NAMALWA (cell line): Measurements from ENCODE around the gene AFF3.
"Not testable (repeated sequence)": the region's sequence is repeated elsewhere in the genome, so short reads cannot be mapped to it uniquely, and the experiment has no call there.

Experiments
- DNase-seq: peaks from one replicate; pipeline ENCODE4 v3.0.0-alpha.2; 2015; ENCODE audit warnings: low spot score

AFF3 gene

DNA sequence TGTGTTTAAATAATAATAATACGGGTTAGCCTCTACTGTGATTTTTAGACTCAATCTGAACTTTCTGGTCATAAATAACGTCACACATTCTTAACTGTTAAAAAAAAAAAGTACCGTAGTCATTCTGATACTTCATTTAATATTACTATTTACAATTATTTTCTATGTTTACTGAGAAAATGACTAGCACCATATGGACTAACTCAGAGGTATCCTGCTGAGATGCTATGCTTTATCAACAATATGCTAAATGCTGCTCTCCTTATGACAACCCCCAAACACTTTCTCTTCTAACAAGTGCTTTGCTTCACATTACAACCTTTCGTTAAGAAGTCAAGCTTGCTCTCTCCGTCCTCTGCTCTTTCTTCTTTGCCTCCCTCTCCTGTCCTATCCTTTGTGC is 182.1 kb downstream of the AFF3 start:
- no peak for DNase-seq

DNA sequence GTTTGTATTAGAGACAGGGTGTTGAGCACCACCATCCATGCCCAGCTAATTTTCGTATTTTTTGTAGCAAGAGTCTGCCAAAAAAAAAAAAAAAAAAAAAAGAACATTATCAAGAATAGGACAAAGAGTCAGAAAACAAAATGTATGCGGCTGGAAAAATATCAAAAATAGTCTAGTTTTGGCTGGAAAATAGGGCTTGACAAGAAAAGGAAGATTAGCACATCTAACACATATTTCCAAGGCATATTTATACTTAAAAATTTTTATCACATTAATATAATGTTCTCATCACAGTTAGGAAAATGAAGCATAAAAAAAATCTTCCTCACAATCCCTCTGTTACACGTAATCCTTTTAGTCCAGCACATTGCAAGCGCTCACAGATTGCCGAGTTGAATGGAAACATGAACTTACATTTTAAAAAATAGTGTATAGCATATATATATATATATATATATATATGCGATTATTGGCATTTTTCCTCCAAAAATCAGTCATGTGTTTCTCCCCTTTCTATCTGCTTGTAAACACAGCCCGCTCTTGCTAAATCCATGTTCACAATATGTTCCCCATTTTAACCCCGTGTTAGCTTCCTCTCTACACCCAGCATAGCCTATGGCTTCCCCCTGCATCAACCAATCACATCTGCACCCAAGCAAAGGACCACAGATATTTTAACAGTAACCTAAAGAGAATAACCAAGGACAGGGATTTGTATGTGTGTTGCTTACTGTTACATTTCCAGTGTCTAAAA is 183.0 kb downstream of the AFF3 start:
- DNase-seq, result no peak

DNA sequence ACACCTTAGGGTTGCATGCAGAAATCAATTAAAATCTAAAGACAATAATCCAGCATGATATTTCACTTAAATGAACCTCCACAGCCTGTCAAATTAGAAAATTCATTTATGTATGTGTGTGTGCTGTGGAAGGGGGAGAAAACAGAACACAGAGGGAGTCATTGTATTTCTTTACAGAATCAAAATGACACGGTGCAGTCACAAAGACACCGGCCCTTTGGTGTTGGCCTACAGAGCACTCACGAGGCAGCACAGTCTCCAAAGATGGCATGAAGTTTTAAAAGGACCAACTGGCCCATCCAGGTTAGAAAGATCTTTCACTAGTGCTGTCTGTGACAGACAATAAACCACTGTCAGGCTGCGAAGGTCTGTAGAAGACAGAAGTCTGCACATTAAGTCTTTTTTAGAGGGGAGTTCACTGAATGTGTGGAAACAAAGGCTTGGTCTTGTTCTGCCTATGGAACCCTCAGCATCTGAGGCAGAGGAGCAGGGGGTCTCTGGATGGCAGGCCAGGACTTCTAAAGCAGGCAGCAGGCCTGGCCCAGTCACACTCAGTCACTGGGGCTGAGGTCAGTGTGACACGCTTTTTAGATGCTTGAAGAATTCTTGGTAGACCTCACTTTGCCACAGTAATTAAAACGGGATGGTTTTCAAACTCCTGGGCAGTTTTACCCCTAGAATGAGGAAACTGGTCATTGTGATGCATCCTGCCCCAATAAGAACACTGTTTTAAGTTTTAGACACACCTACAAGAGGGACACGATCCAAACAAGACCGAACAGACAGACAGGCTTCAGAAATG is 184.9 kb downstream of the AFF3 start:
- DNase-seq, result no peak

DNA sequence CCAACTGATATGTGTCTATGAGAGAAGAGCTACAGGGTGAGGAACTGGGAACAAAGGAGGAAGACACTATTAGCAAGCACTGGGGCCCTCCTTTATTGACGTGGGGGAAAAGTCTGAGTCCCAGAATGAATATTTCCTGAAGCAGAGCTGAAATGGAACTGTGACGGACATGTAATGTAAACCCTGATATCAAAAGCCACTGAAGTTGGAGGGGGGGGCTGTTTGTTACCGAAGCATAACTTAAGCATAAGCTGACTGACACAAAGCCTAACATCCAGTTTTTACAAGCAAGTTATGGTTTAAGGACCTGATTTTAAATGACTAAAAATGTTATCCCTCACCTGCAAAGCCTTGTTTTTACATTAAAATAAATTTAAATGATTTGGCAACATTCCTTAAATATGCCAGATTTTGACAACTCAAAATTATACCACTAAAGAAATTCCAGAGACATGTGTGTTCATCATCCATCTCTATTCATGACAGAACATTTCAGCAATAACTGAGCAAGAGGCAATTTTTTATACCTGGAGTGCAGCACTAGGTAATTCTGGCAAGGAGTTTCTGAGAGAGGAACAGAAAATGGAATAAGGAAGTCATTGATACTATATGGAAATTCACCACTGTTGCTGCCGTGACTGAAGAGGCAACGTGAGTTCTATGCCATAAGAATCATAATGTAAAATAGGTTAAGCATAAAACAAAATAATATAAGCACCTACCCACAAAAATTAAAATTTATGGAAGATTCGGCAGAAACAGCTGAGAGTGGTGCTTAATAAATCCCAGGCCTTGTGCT is 186.0 kb downstream of the AFF3 start:
- no peak for DNase-seq

DNA sequence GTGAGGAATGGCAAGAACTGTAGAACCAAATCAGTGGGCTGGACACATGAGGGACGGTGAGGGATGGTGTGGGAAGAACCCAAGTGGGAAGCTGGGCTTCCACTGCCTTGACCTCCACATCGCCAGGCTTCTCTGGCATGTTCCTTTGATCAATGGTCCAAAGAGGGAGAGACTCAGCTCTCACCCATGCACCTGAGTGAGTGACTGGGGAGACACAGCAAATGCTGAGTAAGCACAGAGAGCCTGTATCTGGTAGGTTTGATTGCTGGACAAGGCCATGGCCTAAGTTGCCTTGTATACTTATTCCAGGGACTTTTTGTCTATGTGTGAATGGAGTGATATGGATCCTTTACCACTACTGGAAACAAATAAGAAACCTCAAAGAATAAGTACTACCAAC is 188.6 kb downstream of the AFF3 start:
- no peak for DNase-seq

DNA sequence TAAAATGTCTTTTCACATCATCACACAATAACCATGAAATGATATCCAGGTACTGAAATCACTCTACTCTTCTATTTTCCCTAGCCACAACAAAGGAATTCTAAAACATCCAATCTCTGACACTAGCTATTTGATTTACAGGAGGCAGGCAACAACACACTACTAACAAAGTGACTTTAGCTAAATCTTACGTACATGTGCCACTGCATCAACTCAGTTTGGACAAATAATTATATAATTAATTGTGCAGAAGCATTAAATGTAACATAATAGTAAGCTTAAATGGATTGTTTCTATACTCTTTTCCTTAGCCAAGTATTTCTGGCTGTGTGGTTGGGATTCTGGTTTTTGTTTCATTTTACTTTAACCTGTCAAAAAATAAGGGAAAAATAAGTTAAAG is 192.4 kb downstream of the AFF3 start:
- DNase-seq, result no peak

DNA sequence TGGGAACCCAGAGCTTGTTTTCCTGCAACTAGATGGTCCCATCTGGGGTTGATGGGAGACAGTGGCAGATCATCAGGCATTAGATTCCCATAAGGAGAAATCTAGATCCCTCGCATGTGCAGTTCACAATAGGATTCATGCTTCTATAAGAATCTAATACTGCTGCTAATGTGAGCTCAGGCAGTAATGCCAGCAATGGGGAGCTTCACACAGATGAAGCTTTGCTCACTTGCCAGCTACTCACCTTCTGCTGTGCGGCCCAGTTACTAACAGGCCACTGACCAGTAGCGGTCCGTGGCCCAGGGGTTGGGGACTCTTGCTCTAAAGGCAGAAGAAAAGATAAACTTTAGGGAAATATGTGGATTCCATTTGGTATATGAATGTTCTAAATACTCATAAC is 192.9 kb downstream of the AFF3 start:
- DNase-seq, result no peak

DNA sequence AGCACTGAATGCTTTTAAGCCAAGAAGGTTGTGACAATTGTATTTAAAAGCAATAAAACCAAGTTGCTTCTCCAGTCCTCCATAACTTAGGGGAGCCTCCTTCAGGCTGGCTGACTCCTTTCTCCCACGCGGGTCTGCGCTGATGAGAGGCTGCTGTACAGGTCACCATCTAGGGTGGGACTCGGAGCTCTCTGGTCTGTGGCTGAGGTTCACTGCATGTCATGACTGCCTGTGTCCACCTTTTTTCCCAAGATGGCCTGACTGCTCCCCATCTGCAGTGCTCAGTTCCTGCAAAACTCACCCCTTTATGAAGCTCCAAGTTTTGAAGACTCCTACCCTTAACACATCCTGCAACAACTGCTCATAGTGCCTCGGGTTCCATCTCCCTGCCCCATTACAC is 194.4 kb downstream of the AFF3 start:
- no peak for DNase-seq

DNA sequence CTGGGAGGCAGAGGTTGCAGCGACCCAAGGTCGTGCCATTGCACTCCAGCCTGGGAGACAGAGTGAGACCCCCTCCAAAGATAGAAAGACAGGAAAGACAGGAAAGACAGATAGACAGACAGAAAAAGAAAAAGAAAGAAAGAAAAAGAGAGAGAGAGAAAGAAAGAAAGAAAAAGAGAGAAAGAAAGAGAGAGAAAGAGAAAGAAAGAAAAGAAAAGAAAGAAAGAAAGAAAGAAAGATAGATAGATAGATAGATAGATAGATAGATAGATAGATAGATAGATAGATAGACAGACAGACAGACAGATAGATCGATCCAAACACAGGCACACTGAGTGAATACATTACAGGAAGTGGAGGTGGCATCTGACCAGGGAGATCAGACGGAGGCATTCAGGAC is 195.0 kb downstream of the AFF3 start:
- not testable (repeated sequence) for DNase-seq

DNA sequence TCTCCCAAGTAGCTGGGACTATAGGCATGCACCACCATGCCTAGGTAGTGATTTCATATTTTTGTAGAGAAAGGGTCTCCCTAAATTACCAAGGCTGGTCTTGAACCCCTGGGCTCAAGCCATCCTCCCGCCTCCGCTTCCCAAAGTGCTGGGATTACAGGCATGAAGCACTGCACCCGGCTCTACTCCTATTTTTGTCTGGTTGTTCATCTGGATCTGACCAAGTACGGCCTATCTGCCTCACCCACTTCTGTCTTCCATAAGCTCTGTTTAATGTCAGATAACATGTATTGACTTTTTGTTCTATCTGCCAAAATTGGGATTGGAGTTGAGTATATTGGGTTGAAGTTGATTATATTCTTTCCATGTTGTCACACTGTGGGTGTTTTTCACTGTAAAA is 198.4 kb downstream of the AFF3 start:
- DNase-seq, result no peak

DNA sequence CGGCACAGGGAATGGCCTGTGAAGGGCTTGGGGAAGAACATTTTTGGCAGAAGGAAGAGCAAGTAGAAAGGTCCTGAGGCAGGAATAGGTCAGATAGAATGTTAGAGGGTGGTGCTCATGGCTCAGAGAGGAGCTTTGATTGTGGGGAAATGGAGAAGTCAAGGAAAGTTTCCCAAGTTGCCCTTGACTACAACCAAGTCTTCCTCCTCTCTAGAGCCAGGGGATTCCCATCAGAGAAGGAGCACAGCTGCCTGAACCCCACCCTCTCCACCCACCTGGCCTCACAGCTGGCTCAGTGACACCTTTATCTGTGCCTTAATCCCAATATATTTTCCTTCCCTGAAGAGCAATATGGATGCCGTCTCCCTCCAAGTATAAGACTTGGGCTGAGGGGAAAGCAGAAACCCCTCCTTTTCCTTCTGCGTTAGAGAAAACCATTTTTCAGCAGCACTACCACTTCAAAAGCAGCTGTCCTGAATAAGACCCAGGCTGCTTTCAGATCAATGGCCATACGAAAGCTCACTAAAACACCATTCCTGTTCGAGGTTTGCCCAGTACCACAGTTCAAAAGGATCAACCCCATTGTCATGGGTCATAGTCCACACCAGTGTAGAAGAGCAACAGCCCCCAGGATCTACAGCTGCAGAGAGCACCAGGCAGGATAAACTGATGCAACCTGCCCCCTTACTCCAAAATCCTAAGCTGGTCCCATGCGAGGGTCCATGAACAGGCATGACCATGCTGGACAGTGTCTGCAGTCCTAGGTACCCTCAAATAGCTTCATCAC is 199.6 kb downstream of the AFF3 start:
- DNase-seq, result no peak

DNA sequence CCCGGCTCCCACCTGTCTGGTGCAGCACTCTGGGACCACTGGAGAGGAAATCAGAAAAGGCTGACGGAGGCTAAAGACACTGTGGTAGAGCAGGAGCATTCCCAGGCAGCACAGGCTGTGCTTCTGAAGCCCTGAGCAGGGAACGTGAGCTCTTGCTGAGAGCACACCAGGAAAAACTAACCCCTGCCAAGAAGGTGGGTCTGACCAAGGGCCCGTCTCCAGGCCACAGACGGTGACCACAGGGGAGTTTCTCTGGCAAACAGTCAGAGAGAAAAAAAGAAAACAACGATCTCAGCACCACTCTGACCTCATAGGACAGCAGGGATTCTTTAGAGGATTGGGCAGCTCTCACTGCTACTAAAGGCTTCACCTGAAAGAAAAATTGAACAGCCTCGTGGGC is 201.4 kb downstream of the AFF3 start:
- no peak for DNase-seq

DNA sequence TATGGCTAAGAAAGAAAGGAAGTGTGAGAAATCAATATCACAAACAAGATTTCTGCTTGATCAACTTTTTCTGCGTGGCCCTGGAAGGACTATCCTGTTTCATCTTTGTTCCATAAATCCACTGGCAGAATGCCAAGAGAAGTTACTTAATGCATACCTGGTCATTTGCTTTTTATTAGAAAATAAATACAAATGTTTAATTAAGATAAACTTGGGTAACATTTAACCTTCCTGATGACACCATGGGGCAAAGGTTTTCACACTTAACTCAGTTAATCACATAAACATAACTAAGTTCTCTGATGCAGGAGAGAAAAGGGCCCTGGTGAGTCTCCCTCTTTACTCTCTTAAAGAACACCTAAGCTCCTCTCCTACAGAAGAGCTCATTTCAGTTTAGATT is 203.3 kb downstream of the AFF3 start:
- no peak for DNase-seq

DNA sequence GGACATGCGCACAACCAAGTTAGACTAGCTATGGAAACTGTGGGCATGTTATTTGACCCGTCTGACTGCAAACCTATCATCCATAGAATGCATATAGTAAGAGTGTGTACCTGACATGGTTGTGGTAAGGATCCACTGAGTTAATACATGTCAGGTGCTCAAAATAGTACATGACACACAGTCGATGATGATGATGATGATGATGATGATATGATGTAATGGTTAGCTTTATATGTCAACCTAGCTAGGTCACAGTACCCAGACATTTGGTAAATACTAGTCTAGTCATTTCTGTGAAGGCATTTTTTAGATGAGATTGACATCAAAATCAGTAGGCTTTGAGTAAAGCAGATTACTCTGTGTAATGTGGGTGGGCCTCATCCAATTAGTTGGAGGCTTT is 204.1 kb downstream of the AFF3 start:
- no peak for DNase-seq

DNA sequence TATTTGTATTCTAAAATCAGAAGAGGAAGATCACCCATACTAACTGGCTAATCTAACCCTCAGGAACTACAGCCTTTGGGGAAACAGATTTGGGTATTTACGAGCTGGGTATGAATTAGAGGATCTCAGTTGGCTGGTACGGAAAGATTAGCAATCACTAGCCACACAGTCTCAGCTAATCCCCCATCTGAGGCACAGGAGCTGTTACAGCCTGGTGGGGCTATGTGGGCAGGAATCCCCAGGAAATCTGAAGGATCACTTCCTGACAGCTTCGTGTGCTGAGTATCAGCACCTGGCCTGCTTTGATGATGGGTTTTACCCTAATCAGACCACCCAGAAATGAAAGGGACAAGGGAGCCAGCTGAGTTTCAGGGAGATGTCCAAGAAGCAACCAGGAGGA is 206.3 kb downstream of the AFF3 start:
- DNase-seq, result no peak

DNA sequence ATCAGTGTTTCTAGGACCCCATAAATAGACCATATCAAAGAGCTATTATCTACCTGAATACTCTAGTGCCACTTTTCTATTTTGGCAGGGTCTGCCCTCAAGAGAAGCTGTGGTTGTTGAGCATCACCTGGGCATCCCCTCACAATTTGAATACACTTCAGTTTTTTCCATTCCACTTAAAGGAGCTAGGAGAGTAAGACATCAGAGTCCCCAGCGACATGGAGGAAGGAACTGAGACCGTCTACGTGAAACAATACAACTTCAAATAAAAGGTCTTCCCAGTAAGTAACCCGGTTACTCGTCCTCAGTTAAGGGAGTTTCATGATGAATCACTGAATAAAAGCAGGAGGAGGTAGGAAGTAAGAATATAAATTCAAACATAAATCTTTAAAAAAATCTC is 206.7 kb downstream of the AFF3 start:
- DNase-seq, result no peak

DNA sequence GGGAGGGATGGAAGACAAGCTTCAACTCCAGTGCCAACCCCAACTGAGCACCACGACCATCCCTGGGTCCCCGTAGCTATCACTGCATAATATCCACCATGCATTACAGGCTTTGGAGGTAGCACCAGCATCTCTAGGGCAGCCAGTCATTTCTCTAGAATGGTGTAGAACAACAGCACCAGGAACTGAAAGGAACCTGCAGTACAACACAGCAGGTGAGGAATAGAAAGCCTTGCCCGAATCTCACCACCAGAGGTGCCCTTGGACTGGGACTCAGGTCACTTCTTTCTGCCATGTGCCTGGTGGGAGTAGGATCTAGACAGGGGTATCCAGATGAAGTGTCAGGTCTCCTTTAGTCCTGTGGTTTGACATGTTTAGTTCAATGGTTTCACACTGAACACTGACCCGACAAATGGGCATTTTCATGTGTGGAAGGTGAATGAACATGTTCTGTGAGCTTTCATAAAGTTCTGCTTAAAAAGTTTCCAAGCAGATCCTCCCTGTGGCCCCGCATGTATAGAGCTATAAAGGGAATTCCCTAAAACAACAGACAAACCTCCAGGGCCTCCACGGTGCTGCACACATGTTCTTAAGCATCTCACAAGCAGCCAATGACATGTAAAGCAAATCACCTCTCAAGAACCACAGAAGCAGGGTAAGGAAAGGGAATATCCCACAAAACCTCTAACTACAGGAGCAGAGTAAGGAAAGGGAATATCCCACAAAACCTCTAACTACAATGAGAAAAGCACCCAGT is 208.3 kb downstream of the AFF3 start:
- no peak for DNase-seq

DNA sequence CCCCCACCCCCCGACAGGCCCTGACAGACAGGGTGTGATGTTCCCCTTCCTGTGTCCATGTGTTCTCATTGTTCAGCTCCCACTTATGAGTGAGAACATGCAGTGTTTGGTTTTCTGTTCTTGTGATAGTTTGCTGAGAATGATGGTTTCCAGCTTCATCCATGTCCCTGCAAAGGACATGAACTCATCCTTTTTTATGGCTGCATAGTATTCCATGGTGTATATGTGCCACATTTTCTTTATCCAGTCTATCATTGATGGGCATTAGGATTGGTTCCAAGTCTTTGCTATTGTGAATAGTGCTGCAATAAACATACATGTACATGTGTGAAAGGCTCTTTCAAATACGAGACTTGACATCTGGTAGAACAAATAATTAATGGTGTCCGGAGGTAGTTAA is 208.9 kb downstream of the AFF3 start:
- not testable (repeated sequence) for DNase-seq

DNA sequence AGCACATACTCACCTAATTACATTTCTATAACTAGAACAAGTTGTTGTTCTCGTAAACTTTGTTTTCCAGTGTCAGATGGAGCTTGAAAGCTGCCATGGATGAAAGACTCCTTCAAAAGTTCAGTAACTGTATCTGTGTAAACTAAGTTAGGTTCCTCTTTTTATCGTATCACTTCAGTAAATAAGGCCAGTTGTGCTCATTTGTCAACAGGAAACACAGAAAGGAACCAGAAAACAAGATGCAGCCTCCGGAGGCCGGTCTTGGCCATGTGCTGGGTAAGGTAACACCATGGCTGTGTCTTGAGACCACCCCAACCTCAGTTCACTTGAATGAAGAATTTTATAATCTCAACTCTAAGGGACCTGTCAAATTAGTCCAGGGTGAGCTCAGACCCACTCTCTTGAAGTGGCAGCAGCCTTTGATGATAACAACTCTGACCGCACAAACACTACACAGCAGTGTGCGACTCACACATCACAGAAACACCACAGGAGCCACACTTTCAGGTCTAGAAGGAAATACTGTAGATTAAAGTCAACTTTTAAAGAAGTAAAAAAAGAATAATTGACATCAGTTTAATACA is 213.8 kb downstream of the AFF3 start:
- peak; percentile 71 for DNase-seq

DNA sequence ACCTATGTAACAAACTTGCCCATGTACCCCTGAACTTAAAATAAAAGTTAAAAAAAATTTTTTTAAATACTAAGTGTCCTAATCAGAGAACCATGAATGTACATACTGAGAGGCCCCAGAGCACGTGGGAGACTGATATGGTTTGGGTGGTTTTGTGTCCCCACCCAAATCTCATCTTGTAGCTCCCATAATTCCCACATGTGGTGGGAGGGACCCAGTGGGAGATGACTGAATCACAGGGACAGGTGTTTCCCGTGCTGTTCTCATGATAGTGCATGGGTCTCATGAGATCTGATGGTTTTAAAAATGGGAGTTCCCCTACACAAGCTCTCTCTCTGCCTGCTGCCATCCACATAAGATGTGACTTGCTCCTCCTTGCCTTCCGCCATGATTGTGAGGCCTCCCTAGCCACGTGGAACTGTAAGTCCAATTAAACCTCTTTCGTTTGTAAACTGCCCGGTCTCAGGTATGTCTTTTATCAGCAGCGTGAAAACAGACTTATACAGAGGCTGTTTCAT is 214.6 kb downstream of the AFF3 start:
- DNase-seq, result peak; percentile 31

DNA sequence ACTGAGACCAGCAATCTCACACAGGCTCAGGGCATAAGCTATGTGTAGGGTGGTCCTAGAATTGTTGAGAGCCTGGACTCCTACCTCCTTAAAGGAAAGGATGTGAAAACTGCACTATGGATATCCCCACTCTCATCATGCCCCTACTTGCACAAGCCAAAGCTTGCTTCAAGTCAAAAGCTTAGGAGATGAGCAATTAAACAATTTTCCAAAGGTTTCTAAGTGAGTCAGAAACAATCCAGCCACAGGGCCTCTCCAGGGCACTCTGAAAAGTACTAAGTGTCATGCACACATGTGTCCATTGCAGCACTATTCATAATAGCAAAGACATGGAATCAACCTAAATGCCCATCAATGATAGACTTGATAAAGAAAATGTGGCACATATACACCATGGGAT is 215.4 kb downstream of the AFF3 start:
- DNase-seq, result no peak
